ENCODE results near the gene AGBL4.

DNA sequence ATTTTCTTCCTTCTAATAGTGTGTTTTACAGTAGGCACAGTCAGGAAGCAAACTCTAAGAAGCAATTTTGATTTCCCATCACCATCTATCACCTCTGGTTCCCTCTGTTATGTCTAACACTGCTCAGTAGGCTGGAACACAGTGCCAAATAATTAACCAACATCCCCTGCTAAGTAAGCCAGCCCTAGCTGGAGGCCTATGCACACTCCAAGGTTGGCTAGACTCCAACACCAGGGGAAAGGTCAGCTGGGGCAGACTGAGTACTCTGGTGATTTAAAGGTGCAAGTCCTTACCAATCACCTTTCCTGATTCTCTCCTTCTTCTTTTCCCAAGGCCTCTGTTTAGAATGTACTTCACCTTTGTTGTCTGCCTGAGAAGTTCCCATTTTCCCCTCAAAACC lies 1200.6 kb downstream of the AGBL4 start:
- no peak for TF ChIP-seq CTCF (IDR thresholded peaks at IDR 0.05)
- TF ChIP-seq ZFX (IDR thresholded peaks at IDR 0.05; ENCODE audit: borderline replicate concordance), result no peak

All from 22Rv1 (cell line).